ENCODE measurements around the gene ANKMY1.

ANKMY1 gene

DNA sequence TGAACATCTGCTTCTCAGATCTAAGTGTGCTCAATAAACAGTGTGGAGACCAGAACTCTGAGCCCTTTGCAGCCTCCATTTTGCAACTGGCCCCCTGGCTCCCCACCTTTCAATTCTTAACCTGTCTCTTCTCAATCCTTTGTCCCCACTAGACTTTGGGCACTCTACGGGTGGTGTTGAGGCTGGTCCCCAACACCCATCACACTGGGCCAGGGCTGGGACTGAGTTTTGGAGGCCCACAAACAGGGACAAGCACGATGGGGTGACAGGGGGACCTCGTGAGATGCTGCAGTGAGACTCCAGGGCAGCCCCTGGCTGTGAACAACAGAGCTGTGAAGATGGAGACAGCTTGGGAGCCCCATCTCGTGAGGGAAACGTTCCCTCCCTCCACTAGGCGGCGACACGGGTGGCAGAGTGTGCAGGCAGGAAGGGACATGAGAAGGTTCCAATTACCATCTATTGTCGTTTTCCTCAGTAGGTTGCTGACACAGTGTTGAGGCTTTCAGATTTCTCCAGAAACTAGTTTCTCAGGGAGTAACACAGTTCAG, 1.2 kb downstream of the ANKMY1 start:
- no peak for DNase-seq (ENCODE audit: low read depth)
- peak overlapping the region; percentile 56 for H3K4me3 ChIP-seq (ENCODE audit: low read depth, low read length)
- TF ChIP-seq, protein P1, sequence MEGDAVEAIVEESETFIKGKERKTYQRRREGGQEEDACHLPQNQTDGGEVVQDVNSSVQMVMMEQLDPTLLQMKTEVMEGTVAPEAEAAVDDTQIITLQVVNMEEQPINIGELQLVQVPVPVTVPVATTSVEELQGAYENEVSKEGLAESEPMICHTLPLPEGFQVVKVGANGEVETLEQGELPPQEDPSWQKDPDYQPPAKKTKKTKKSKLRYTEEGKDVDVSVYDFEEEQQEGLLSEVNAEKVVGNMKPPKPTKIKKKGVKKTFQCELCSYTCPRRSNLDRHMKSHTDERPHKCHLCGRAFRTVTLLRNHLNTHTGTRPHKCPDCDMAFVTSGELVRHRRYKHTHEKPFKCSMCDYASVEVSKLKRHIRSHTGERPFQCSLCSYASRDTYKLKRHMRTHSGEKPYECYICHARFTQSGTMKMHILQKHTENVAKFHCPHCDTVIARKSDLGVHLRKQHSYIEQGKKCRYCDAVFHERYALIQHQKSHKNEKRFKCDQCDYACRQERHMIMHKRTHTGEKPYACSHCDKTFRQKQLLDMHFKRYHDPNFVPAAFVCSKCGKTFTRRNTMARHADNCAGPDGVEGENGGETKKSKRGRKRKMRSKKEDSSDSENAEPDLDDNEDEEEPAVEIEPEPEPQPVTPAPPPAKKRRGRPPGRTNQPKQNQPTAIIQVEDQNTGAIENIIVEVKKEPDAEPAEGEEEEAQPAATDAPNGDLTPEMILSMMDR (IDR thresholded peaks at IDR 0.05; ENCODE audit: control insufficient read depth, extremely low read depth, insufficient read depth): peak; percentile 51; the same call in 1 of the 2 replicates

DNA sequence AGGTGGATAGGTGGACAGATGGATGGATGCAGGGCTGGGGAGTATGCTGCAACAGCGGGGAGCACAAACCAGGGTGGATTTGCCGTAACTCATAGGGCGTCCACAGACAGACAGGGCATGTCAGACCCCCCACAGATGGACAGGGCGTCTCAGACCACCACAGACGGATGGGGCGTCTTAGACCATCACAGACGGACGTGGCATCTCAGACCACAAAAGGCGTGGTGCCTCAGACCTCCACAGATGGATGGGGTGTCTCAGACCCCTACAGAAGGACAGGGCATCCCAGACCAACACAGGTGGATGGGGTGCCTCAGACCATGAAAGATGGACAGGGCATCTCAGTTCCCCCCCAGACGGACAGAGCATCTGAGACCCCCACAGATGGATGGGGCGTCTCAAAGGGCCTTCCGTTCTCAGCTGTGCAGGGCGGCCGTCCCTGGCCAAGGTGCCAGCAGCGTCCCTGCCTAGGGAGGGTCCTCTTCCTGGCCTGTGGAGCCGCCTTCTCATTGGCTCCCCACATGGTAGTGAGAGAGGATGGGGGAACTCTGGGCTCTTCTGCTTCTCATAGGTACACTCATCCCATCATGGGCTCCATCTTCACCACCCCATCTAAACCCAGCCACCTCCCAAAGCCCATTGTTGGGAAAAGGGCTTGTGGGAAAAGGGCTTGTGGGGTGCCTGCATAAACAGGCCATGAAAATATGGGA, 2.1 kb downstream of the ANKMY1 start:
- TF ChIP-seq, protein P1 (IDR thresholded peaks at IDR 0.05; ENCODE audit: control insufficient read depth, extremely low read depth, insufficient read depth): no peak
- no peak overlapping the region for H3K4me3 ChIP-seq (ENCODE audit: low read depth, low read length)
- no peak for DNase-seq (ENCODE audit: low read depth)

DNA sequence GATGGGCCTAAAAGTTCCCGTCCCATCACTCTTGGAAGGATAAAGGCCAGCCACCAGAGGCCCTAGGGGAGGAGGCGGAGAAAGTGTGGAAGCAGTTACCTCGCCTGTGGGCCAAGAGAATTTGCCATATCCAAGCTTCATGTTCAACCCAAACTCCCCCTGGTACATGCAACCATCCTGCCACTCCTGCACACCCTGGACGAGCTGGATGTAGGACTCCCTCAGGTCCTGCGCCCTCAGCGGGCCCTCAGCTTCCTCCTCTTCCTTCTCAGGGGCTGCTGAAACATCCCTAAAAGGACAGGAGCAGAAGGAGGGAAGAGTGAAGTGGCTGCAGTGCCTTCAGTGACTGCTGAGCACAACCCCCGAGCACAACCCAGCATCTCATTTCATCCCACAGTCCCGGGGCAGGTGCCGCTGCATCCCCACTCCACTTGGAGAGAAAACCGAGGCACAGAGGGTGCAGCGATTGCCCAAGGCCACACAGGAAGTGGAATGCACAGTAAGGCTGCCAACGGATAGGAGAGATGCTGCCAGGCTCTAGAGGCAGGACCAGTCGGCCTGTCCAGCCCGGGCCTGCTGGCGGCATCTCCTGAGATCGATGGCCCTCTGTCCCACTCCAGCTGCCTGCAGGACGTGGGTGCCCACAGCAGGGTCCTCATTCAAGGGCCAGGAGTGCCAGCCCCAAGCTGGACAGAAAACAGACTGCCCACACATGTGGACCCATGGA, 2.9 kb downstream of the ANKMY1 start:
- no peak overlapping the region for H3K4me3 ChIP-seq (ENCODE audit: low read depth, low read length)
- no peak for DNase-seq (ENCODE audit: low read depth)
- TF ChIP-seq, protein P1 (IDR thresholded peaks at IDR 0.05; ENCODE audit: control insufficient read depth, extremely low read depth, insufficient read depth): no peak

DNA sequence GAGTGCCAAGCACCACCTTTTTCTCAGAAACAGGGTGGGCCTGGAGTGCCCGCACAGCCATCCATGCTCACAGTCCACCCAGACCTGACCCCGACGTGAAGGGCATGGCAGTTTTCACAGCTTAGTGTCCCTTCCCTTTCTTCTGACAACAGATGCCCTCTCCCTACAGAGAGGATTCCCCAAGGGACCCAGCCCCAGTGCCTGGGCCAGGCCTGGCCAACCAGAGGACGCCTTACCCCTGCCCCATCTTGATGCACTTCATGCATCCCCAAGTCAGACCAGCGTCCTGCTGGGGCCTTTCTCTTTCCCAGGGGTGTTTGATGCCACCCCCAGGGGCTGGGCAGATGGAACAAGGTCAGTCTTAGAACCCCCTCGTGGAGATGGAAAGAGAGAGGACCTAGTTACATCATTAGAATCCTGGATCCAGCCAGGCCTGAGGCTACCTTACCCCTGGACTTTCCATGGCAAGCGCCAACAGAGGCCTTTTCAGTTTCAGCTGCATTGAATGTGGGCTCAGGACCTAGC, 3.8 kb downstream of the ANKMY1 start:
- no peak for DNase-seq (ENCODE audit: low read depth)
- TF ChIP-seq, protein P1 (IDR thresholded peaks at IDR 0.05; ENCODE audit: control insufficient read depth, extremely low read depth, insufficient read depth): no peak
- no peak overlapping the region for H3K4me3 ChIP-seq (ENCODE audit: low read depth, low read length)

DNA sequence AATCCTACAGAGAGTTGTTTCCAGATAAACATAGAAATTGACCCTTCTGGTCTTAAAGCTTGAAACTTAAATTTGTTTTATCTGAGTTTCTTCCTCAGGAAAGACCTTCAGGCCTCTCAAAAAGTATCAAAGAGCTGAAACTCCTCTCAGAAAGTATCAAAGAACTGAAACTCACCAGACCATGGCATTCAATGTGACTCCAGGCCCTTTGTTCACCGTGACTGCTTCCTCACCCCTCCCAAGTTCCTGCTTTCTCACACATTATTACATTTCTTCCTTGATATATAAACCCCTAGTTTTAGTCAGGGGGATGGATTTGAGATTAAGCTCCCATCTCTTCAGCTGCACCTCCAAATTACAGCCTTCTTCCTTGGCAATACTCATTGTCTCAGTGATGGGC, 6.0 kb downstream of the ANKMY1 start:
- no peak overlapping the region for H3K4me3 ChIP-seq (ENCODE audit: low read depth, low read length)
- no peak for DNase-seq (ENCODE audit: low read depth)

DNA sequence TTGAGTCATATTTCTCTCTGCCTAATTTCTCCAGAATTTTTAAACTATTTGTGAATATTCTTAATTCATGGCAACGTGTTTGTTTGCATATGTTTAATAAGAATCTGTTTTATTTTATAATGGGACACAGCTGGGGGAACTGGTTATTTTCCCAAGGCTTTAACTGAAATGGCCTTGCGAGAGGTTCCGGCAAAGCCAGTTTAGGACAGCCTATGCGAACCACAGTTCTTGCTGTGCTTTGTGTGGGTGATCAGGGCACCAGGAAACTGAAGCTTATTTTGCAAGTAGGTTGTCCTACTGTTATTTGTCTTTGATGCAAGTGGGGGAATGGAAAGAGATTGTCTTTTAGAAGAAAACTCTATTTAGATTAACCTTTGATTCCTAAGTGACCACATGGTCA, 6.5 kb downstream of the ANKMY1 start:
- DNase-seq (ENCODE audit: low read depth): no peak
- no peak overlapping the region for H3K4me3 ChIP-seq (ENCODE audit: low read depth, low read length)
- TF ChIP-seq, protein P1 (IDR thresholded peaks at IDR 0.05; ENCODE audit: control insufficient read depth, extremely low read depth, insufficient read depth): no peak

More for the DNA sequence above, 6.0 kb downstream of the ANKMY1 start:
- TF ChIP-seq, protein P1 (IDR thresholded peaks at IDR 0.05; ENCODE audit: control insufficient read depth, extremely low read depth, insufficient read depth): no peak
